GM12873 (cell line): ENCODE measurements around the gene TMED9.

Source experiments
- TF ChIP-seq, protein P1 (sequence below): IDR thresholded peaks from 2 replicates; pipeline ENCODE4 v1.5.1; 2012; ENCODE audit warnings: low read depth, mild to moderate bottlenecking, moderate library complexity, low read length, control low read depth; ENCODE audit not compliant: insufficient read depth; ENCODE audit errors: missing control alignments

The TMED9 gene

DNA sequence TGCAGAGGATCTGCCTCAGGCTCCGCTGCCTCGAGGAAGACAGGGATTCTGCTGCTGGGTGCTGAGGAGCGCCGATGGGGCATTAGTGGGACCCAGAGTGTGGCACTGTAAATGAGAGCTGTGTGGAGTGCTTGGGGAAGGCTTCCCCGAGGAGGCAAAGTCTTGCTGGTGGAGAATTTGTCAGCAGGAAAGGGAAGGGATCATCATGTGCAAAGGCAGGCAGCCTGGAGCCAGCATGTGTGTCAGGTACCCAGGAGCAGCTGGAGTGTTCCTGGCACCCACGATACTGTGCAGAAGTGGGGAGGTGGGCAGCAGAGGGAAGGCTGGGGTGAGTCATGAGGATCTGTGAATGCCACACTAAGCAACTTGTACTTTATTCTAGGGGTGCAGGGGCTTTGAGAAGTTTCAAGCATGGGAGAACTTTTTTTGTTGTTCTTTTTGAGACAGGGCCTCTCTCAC is 20.2 kb downstream of the TMED9 start:
- TF ChIP-seq, protein P1, sequence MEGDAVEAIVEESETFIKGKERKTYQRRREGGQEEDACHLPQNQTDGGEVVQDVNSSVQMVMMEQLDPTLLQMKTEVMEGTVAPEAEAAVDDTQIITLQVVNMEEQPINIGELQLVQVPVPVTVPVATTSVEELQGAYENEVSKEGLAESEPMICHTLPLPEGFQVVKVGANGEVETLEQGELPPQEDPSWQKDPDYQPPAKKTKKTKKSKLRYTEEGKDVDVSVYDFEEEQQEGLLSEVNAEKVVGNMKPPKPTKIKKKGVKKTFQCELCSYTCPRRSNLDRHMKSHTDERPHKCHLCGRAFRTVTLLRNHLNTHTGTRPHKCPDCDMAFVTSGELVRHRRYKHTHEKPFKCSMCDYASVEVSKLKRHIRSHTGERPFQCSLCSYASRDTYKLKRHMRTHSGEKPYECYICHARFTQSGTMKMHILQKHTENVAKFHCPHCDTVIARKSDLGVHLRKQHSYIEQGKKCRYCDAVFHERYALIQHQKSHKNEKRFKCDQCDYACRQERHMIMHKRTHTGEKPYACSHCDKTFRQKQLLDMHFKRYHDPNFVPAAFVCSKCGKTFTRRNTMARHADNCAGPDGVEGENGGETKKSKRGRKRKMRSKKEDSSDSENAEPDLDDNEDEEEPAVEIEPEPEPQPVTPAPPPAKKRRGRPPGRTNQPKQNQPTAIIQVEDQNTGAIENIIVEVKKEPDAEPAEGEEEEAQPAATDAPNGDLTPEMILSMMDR = no peak

DNA sequence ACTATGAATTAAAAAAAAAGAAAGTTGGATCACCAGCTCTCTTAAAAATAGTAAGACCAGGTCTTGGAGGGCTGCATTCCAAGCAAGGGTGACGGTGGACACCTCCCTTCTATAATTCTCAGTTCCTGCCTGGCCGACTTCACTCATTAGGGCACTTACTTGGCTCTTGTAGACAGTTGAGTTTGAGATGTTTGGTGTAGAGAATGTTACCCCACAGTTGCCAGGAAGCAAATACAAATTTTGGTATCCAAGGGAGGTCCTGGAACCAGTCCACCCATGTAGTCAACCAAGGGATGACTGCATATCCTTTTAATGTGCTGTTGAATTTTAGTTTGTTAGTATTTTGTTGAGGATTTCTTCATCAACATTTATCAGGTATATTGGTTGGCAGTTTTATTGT is 28.6 kb downstream of the TMED9 start:
- TF ChIP-seq, protein P1 = no peak
